ENCODE data around the gene MDK. TPM values are rescaled to one million over a fixed set of nuclear protein-coding genes. Genes with fewer than 3 reads are reported as not detected.

Gene MDK
- total RNA-seq, 2 donors from 2014 or later: 11.0 to 15.2 TPM

DNA sequence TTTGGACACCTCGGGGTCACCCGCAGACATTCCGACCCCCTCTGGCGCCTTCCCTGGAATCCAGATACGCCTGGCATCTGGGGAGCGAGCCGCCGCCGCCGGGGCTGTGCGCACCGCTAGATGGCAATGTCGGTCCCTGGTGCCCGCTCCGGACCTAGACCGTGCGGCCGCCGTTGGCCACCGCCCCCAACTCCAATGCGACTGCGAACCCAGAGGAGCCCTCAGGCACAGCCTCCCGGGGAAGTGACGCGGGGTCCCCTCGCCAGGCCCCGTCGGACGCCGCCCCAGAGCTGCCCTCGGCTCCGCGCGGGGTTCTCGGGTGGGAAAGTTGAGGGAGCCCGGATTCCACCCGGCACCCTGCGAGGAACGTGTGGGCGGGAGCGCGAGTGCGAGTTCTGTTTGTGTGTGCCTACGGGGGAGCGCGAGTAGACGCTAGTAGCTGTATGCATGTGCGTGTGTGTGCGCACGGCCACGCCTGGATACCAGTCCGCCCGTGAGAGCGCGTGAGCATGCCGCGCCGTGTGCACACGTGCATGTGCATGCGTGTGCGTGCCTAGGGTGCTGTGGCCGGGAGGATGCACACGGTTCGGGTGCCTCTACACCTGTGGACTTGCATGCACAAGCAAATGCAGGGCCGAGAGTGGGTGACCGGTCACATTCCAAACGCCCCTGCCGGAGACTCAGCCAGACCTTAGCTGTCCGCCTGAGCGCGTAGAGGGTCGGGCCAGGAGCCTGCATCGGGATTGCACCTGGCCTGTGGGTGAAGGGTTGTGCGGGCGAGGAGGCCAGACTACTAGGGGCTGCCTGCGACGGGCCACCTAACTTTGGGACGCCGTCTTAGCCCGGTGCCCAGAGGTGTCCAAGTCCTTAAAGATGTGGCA is 8.2 kb downstream of the MDK start:
- ATAC-seq (peak; percentile 61 to 65), DNase-seq (peak; percentile 75)
- intact Hi-C loops (cut with DNase I): loop anchor here (2.0 to 10.0 kb wide), 3 partner anchors 148 to 235 kb away; no protein-coding TSS in a partner anchor

DNA sequence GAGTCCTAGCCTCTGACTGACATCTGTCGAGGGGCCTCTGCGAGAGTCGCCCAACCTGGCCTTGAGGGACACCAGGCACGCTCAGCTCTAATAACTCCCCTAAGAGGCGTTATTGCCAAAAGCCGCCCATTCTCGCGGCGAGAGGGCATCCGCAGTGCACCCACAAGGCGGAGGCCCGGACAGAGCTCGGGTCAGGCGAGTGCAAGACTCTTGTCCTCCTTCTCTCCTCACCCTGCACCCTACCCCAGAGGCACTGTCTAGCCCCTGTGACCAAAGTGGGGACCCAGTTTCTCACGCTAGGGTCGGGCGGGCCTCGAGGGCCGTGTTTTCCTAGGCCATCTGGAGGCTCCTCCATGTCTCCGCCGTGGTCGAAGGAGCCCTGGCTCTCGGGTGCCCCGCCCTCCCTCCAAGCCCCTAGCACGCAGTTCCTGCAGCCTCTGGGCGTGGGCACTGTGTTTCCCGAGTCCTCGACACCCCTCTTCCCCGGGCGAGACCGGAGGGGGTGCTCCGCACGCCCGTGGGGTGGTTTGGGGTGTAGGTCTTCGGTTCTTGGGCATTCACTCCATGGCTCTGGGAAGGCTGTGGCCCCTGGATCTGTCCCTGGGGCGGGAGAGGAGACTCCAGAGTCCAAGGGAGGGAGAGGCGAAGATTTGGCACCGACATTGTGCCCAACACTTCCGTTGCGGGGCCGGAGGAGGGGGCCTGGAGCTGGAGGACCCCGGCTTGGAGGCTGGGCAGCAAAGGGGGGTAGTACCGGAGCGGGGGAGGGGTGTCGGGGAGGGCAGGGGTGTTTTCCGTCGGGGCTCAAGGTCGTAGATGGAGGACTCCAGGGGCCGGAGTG is 9.1 kb downstream of the MDK start:
- intact Hi-C loops (cut with DNase I): loop anchor here in 1 of 2 donors (2.0 kb wide), 1 partner anchor 148 kb away; no protein-coding TSS in a partner anchor
- ATAC-seq: no peak
- DNase-seq: no peak

DNA sequence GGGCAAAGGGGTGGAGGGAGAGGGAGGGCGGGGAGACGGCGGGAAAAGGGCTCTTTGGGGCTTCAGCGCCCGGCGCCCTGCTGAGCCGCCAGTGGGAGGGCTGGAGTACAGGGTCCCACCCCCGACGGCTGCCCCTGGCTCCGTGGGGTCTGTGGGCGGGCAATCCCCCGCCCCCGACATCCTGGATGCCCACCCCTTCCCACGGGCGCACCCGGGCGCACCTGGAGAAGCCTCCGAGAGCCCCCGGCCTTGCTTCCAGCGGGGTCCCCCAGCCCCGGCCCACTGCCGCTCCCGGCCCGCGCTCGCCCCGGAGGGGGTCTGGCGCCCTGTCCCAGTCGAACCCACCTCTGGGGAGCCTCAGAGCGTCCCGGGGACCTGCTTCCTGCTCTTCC is 9.7 kb downstream of the MDK start:
- no peak for DNase-seq
- no peak for ATAC-seq
- intact Hi-C loops (cut with DNase I): loop anchor here in 1 of 2 donors (2.0 kb wide), 1 partner anchor 148 kb away; no protein-coding TSS in a partner anchor

DNA sequence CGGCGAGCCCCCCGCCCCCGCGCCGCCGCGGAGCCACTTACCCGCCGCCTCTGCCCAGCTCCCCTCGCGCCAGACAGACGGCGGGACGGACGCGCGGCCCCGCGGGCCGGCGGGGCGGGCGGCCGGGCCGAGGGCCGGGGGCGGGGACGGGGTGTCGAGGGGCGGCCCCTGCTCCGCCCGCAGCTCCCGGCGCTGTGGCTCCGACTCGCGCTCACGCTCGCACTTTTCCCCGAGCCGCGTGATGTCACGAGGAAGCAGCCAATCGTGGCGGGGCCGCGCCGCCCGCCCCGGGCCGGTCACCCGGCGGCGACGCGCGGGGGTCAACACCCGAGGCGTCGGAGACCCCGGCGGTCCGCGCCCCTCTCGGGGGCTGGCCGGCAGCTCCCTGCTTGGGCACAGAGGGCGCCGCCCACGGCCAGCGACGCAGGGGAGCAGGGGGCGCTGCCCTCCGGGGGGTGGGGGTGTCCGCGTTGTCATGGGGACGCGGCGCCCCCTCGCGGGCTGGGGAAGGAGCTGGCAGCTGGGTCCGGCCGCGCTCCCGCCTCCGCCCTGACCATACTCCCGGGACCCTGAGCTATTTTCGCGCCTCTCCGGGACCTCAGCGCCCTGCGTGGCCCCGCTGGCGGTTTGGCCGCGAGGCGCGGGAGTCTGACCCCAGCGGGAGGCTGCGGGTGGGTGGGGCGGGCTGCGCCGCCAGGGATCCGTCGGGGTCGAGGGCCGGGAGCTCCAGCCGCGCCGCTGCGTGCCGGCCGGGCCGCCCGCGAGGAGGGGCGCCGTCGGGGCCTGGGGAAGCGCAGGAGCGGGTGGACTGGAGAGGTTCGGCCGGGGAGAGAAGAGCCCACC is 10.3 kb downstream of the MDK start, which contains the start of gene CHRM4:
Gene CHRM4, minus strand, starts transcription at position 199 of the 843 bp plus-strand sequence. CDS start 5,219 bp downstream, outside the sequence.
- intact Hi-C loops (cut with DNase I): loop anchor here in 1 of 2 donors (2.0 kb wide), 1 partner anchor 147 kb away; no protein-coding TSS in a partner anchor
- ATAC-seq (peak; percentile 6 to 29), DNase-seq (peak; percentile 57)

DNA sequence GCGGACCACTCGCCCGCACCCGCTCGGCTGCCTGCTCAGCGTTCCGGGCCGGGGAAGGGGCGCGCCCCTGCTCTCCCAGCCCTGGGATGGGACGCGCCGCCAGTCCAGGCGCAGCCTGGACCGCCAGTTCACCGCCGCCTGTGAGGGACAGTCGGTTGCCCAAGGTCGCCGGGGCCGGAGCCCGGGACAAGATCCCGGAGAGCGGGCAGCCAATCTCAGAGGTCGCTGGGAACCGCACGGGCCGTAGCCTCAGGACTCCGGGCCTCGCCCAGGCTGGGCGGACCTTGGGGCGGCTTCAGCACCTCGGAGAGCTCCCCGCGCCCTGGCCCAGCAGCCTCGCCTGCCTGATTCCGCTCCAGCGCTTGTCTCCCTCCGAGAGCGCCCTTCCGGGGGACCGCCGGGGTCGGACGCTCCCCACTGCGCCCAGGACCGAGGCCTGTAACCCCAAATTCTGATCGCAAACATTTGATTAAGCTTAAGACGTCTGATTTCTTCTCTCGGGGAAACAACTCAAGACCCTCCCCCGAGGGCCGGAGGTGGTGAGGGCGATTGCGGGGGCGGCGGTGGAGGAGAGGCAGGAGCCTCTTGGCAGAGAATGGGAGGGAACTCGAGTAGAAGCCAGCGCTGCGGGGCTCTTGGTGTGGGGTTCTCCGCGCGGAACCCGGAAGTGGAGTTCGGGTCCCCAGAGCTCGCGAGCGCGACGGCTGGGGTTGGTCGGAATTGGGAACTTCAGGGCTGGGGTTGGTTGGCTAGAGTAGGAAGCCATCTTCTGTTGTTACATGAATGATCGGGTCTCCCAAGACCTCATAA is 11.2 kb downstream of the MDK start:
- intact Hi-C loops (cut with DNase I): no loop called here
- ATAC-seq (peak; percentile 92), DNase-seq (peak; percentile 89)

DNA sequence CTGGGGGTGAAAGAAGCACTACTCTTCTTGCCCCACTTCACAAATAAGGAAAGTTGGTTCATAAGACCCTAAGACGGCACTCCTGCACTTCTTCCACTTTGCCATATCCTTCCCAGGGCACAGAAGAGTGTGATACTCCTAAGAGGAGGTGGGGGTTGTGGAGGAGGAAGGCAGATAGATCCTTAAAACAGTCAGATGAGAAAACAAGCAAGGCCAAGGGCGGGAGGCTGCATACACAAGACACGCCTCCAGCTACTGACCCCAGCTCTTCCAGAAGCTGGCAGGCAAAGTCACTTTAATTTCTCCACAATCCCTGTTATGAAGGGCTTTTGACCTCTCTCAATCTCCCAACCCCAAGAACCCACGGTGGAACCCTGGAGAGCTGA is 11.8 kb downstream of the MDK start:
- intact Hi-C loops (cut with DNase I): no loop called here
- DNase-seq: no peak
- no peak for ATAC-seq

DNA sequence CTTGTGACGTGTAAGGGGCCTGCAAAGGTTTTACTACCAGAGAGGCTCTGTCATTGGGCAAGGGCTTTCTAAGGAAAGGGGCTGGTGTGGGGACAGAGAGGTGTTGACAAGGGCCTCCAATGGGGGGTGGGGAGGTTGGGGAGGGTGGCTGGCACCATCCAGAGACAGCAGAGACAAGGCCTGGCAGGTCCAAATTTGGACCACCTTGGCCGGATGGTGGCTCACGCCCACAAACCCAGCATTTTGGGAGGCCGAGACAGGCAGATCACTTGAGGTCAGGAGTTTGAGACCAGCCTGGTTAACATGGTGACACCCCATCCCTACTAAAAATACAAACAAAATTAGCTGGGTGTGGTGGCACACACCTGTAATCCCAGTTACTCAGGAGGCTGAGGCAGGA is 12.3 kb downstream of the MDK start:
- intact Hi-C loops (cut with DNase I): no loop called here
- DNase-seq (no peak), ATAC-seq (no peak)

DNA sequence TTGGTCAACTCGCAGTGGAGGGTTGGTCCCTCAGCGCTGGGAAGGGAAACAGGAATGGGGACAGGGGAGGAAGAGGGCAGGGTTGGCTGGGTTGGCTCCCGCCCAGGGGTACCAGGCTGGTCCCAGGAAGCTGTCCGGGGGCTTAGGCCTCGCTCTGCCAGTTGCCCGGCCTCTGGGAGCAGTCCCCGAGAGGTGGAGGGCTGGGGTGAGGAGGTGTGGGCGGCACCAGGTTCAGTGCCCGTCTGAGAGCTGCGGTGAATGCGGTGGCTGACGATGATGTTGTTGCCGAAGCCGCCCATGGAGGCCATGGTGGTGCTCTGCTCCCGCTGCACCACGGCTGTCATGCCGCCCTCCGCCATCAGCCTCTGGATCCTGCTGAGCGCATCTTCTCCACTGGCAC is 16.1 kb downstream of the MDK start:
- no peak for ATAC-seq
- intact Hi-C loops (cut with DNase I): no loop called here

DNA sequence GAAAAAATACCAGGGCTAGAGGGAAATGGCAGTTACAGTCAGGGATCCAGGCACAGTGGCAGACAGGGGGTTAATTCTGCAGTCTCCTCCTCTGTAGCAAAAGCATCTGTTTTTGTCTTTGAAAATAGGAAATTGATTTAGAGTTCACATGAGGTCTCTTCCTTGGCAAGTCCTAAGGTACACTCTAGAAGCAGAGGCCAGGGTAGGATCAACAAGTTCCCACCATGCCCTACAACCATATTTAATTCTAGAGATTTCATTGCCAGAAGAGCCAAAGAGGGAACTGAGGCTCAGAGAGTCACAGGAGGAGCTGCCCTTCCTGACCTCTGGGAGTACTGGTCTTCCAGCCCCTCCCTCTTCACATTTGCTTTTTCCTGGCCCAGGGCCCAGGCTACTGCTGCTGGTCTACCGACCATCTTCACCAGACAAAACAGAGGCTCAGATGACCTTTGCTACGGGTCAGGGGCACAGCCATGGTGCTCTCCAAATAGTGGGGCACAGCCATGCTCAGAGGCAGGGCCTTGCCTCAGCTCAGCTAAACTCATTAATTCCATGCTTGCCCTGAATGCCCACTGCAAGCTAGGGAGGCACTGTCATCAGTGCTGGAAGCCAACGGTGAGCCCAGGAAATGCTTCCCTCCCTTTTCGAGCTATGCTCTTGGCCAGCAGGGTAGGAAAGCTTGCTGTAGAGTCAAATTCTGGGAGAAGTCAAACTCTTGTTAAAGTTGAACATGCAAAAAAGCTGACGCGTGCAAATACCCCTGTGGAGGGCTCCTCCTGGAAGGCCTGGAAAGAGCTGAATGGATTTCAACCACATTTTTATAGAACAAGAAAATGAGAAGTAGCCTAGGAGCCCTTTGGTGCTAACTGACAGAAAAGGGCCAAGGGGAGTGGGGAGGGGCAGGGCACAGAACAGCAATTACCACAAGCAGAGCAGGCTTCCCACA is 21.8 kb downstream of the MDK start:
- ATAC-seq (no peak), DNase-seq (no peak)
- intact Hi-C loops (cut with DNase I): no loop called here

More for the DNA sequence above, 16.1 kb downstream of the MDK start:
- no peak for DNase-seq

DNA sequence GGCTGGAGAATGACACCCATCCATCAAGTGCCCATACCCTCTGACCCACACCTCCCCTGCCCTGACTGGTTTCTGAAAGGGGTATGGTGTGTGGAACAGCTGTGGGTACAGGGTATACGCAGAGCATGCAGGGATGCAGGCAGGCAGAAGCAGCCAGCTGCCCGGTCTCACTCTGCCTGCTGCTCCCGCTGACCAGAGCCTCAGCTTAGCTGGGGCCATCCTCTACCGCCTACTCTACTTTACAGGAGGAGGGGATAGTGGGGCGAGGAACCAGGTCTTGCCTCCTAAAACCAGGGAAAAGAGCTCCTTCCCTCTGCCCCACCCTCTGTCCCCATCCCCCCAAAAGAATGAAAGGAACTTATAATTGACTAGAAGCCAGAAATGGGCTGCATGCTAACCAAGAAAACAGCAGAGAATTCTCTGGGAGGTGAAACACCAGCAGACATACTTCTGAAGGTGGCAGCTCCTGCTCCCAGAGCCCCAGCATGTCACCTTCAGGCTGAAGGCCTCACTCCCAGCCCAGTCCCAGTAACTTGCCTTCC is 23.1 kb downstream of the MDK start:
- ATAC-seq (no peak), DNase-seq (no peak)
- intact Hi-C loops (cut with DNase I): no loop called here

DNA sequence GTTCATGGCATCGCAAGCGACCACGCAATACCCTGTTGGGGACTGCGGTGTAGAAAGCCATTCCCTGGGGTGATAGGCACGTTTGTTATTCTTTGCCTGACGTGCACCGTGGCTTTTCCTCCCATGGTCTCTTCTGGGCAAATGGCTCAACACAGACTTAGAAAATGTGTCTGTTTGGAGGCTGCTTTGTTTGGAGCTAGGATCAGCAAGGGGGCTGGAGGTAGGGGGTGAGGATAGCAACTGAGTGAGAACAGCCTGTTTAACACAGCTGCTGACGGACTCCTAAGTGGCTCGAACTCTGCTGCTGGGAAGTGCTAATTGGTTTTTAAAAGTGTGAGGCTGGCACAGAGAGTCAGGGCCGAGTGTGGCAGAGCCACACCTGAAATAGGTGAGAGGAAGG is 26.2 kb downstream of the MDK start:
- intact Hi-C loops (cut with DNase I): no loop called here
- DNase-seq: no peak
- ATAC-seq: no peak

DNA sequence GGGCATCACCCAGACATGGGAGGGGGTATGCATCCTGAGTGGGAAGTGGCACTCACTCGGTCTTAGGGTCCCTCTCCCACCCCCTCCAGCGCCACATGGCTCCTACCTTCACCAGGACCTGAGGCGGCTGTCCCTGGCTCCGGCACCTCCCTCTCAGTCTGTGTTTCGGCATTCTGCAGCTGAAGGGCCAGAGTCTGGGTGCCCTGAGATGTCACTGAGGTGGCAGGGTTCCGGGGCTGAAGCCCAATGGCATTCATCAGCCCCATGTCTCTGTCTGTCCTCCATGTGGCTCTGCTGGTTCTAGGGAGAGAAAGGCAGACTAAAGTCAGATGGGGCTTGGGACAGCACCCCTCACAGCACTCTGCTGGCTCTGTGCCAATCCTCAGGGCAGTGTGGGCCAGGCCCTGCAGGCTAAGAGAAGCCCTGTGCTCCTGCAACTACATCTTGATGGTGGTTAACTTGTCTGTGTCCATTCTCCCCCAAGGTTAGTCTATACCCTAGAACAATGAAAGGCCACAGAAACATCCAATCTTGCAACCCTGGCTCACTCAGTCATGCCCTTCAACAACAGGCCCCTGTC is 27.0 kb downstream of the MDK start:
- no peak for DNase-seq
- ATAC-seq: no peak

DNA sequence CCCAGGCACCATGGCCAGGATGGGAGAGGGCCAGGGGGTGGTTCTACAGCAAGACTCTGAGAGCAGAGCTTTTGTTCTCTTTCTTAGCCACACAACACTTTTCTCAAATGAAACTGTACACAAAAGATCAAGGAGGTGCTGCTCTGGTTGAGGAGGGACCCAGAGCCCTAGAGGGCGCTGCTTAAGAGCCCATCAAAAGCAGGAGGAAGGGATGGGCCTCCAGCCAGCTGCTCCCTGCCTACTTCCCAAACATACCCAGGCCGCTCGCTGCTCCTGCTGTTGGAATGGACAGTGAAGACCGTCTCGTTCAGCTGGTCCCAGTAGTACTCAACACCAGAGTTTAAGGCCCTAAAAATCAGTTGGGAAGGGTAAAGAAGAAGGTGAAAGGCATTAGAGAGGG is 28.6 kb downstream of the MDK start:
- intact Hi-C loops (cut with DNase I): no loop called here
- DNase-seq (no peak), ATAC-seq (peak in 1 of 2 donors; percentile 27)

More for the DNA sequence above, 27.0 kb downstream of the MDK start:
- intact Hi-C loops (cut with DNase I): no loop called here

DNA sequence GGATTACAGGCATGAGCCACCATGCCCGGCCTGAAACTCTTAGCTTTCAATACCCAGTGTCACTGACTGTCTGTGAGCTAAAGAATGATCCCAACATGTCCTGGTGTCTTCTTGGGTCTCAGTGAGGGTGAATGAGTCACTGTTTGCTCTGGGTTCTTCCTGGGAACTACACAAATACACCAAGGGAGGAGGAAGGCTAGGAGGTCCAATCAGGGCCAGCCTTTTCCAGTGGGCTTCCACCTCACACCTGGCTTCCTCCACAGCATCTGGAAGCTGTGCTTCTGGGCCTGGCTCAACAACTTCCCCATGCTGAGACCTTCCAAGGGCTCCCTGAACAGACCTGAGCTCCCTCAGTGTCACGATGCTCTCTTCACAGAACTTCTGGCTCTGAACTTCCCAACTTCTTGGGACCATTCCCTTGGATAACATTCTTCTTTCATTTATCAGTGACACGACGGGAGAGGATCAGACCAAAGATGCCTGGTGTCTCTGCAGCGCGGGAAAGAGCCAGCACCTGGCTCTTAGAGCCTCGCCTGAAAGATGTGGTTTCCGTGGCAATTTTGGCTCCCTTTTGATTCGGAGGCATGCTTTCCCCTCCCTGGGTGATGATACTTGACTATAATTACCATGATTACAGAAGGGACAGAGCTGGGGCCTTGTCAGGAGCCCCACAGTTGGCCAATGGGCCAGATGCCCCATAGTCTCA is 32.4 kb downstream of the MDK start:
- intact Hi-C loops (cut with DNase I): no loop called here
- ATAC-seq (no peak), DNase-seq (no peak)

DNA sequence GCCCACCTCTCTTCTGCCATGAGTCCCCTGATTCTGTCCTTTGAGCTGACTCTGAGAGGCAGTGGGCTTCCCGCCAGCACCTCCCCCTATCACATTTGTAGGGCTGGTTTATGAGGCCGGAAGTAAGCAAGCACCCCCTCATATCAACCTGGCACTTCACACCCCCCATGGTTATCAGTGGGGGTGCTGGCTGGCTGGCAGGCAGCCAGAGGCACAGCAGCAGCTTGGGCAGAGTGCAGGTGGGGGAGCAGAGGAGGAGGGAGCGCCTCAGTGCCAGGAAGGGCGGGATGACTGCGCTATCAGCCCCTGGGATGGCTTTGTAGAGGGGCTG is 33.0 kb downstream of the MDK start:
- intact Hi-C loops (cut with DNase I): no loop called here
- peak in 1 of 2 donors; percentile 40 for ATAC-seq
- DNase-seq: no peak

DNA sequence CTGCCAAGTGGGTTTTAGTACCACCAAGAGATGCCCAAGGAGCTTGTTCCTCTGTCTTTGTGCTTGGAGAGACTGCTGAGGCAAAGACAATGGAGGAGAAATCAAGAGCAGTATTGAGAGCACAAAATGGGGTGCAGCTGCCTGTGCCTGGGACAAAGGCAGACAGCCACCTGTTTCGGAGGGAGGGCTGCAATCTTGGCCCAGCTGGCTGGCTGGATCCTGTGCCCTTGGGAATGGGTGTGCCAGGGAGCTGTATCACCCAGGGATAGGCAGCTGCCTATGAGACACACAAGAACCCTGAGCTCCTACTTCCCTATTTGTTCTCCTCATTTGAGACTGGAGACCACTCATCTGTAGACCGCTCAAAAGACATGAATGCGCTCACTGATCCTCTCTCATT is 33.4 kb downstream of the MDK start:
- no peak for ATAC-seq
- DNase-seq: no peak
- intact Hi-C loops (cut with DNase I): no loop called here

Measured in left cardiac atrium (tissue), 4 donors.